Measurements from ENCODE around the gene RAMAC. TPM values are rescaled to one million over a fixed set of nuclear protein-coding genes. Genes with fewer than 3 reads are reported as not detected.

Gene RAMAC
- polyA plus RNA-seq, 1 donor from 2014 or later, result 116 TPM

DNA sequence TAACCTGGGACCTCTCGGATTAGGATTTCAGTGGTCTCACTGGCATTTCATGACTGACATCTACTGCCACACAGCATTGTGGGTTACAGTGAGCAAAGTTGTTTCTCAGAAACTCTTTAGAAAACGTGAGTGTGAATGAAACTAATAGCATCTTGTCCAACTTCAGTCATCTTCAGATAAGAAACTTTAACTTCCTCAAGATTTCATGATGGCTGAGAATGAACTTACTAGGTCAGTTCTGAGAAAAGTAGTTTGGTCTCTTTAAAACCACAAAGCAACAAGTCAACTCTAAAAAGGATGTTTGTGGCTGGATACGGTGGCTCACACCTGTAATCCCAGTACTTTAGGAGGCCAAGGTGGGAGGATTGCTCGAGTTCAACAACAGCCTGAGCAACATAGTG lies 19.3 kb upstream of the RAMAC start:
- Histone ChIP-seq H3K27me3 (ENCODE audit: insufficient read depth, low read depth, low read length) (no peaks in the 10 kb centered on the region), H3K9ac (ENCODE audit: low read length) (no peak overlapping the region), H4K20me1 (ENCODE audit: insufficient read depth) (no peaks in the 10 kb centered on the region), H3K27ac (ENCODE audit: low read length) (no peak overlapping the region), H3K9me2 (ENCODE audit: insufficient read depth, low read length) (no peaks in the 10 kb centered on the region), H2AFZ (ENCODE audit: low read depth, low read length) (no peak overlapping the region), H3K79me2 (replicated peaks; ENCODE audit: insufficient read depth, low read length) (no peaks in the 10 kb centered on the region), H3K4me3 (ENCODE audit: low read length) (no peak overlapping the region), H3K9me3 (ENCODE audit: low read length) (no peaks in the 10 kb centered on the region), H3K36me3 (ENCODE audit: insufficient read depth, low read length) (no peaks in the 10 kb centered on the region), H3K4me2 (ENCODE audit: low read length) (no peak overlapping the region), H3F3A (ENCODE audit: insufficient read depth, low read length, poor library complexity, severe bottlenecking) (no peaks in the 10 kb centered on the region)
- no peak for TF ChIP-seq EP300 (conservative IDR thresholded peaks at IDR 0.05; ENCODE audit: poor library complexity, severe bottlenecking)
- TF ChIP-seq SMC3 (conservative IDR thresholded peaks at IDR 0.05; ENCODE audit: poor library complexity), result no peak
- TF ChIP-seq, protein P1, sequence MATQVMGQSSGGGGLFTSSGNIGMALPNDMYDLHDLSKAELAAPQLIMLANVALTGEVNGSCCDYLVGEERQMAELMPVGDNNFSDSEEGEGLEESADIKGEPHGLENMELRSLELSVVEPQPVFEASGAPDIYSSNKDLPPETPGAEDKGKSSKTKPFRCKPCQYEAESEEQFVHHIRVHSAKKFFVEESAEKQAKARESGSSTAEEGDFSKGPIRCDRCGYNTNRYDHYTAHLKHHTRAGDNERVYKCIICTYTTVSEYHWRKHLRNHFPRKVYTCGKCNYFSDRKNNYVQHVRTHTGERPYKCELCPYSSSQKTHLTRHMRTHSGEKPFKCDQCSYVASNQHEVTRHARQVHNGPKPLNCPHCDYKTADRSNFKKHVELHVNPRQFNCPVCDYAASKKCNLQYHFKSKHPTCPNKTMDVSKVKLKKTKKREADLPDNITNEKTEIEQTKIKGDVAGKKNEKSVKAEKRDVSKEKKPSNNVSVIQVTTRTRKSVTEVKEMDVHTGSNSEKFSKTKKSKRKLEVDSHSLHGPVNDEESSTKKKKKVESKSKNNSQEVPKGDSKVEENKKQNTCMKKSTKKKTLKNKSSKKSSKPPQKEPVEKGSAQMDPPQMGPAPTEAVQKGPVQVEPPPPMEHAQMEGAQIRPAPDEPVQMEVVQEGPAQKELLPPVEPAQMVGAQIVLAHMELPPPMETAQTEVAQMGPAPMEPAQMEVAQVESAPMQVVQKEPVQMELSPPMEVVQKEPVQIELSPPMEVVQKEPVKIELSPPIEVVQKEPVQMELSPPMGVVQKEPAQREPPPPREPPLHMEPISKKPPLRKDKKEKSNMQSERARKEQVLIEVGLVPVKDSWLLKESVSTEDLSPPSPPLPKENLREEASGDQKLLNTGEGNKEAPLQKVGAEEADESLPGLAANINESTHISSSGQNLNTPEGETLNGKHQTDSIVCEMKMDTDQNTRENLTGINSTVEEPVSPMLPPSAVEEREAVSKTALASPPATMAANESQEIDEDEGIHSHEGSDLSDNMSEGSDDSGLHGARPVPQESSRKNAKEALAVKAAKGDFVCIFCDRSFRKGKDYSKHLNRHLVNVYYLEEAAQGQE (IDR thresholded peaks at IDR 0.05; ENCODE audit: borderline replicate concordance), result no peak
- TF ChIP-seq TAF1 (IDR thresholded peaks at IDR 0.05; ENCODE audit: low read depth), result no peak
- TF ChIP-seq, protein P2, sequence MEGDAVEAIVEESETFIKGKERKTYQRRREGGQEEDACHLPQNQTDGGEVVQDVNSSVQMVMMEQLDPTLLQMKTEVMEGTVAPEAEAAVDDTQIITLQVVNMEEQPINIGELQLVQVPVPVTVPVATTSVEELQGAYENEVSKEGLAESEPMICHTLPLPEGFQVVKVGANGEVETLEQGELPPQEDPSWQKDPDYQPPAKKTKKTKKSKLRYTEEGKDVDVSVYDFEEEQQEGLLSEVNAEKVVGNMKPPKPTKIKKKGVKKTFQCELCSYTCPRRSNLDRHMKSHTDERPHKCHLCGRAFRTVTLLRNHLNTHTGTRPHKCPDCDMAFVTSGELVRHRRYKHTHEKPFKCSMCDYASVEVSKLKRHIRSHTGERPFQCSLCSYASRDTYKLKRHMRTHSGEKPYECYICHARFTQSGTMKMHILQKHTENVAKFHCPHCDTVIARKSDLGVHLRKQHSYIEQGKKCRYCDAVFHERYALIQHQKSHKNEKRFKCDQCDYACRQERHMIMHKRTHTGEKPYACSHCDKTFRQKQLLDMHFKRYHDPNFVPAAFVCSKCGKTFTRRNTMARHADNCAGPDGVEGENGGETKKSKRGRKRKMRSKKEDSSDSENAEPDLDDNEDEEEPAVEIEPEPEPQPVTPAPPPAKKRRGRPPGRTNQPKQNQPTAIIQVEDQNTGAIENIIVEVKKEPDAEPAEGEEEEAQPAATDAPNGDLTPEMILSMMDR (IDR thresholded peaks at IDR 0.05; ENCODE audit: poor library complexity, severe bottlenecking), result no peak
- no peak for TF ChIP-seq EZH2 (IDR thresholded peaks at IDR 0.05; ENCODE audit: borderline replicate concordance, insufficient read depth, low read length, poor library complexity, severe bottlenecking)
- no peak for TF ChIP-seq MXI1 (conservative IDR thresholded peaks at IDR 0.05; ENCODE audit: poor library complexity, severe bottlenecking)
- no peak for TF ChIP-seq POLR2AphosphoS5 (IDR thresholded peaks at IDR 0.05)

DNA sequence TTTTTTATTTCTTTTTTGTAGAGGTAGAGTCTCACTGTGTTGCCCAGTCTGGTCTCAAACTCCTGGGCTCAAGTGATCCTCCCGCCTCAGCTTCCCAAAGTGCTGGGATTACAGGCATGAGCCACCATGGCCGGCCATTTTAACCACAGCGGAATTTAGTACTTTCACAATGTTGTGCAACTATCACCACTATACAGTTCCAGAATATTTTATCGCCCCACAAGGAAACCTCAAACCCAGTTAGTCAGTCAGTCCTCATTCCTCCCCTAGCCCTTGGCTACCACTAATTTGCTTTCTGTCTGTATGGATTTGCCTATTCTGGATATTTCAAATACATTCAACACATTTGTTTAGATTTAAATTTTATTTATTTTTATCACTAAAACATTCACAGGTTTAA lies 17.9 kb upstream of the RAMAC start:
- H3K36me3 ChIP-seq (ENCODE audit: insufficient read depth, low read length), result no peaks in the 10 kb centered on the region
- H3K27me3 ChIP-seq (ENCODE audit: insufficient read depth, low read depth, low read length), result no peaks in the 10 kb centered on the region
- no peak overlapping the region for H3K27ac ChIP-seq (ENCODE audit: low read length)
- no peak overlapping the region for H3K4me3 ChIP-seq (ENCODE audit: low read length)
- H3F3A ChIP-seq (ENCODE audit: insufficient read depth, low read length, poor library complexity, severe bottlenecking), result no peaks in the 10 kb centered on the region
- H3K9me3 ChIP-seq (ENCODE audit: low read length), result no peaks in the 10 kb centered on the region
- TF ChIP-seq EZH2 (IDR thresholded peaks at IDR 0.05; ENCODE audit: borderline replicate concordance, insufficient read depth, low read length, poor library complexity, severe bottlenecking) (no peak), RAD21 (conservative IDR thresholded peaks at IDR 0.05) (no peak), POLR2AphosphoS5 (IDR thresholded peaks at IDR 0.05) (no peak), EP300 (conservative IDR thresholded peaks at IDR 0.05; ENCODE audit: poor library complexity, severe bottlenecking) (no peak), TAF1 (IDR thresholded peaks at IDR 0.05; ENCODE audit: low read depth) (no peak)
- TF ChIP-seq, protein P1 (IDR thresholded peaks at IDR 0.05; ENCODE audit: borderline replicate concordance), result no peak
- TF ChIP-seq, protein P2 (IDR thresholded peaks at IDR 0.05; ENCODE audit: poor library complexity, severe bottlenecking), result no peak
- no peak overlapping the region for H2AFZ ChIP-seq (ENCODE audit: low read depth, low read length)
- no peak overlapping the region for H3K9ac ChIP-seq (ENCODE audit: low read length)
- H3K4me2 ChIP-seq (ENCODE audit: low read length), result no peak overlapping the region
- H4K20me1 ChIP-seq (ENCODE audit: insufficient read depth), result no peaks in the 10 kb centered on the region
- H3K9me2 ChIP-seq (ENCODE audit: insufficient read depth, low read length), result no peaks in the 10 kb centered on the region
- H3K79me2 ChIP-seq (replicated peaks; ENCODE audit: insufficient read depth, low read length), result no peaks in the 10 kb centered on the region
